ENCODE data around the gene FNDC10. TPM values are rescaled to one million over a fixed set of nuclear protein-coding genes. Genes with fewer than 3 reads are reported as not detected.

FNDC10 gene
- total and polyA plus RNA-seq, 10 donors: 2.2 to 8.8 (median 4.6) TPM

GRCh38 chr1:1551524-1552262 lies 48.2 kb downstream of the FNDC10 start:
- no peak overlapping the region for H3K4me3 ChIP-seq
- H3K4me1 ChIP-seq: peaks cover 0 to 25% (median 3%) of the 10 kb centered on the region in 6 donors
- H3K9me3 ChIP-seq: no peaks in the 10 kb centered on the region
- TF ChIP-seq POLR2AphosphoS5 (IDR thresholded peaks at IDR 0.05) (peak; percentile 22 to 68 (median 44)), POLR2A (IDR thresholded peaks at IDR 0.05) (no peak)
- no peak for DNase-seq
- no peak overlapping the region for H3K27ac ChIP-seq
- H3K36me3 ChIP-seq: peaks cover 0 to 57% (median 0%) of the 10 kb centered on the region in 6 donors
- intact Hi-C loops (cut with DNase I; ENCODE audit: low total_unique reads): no loop called here
- WGBS, 5 donors: 88 to 93% (median 91%) methylated on average over 30 to 33 of the region's 33 CpGs
- H3K27me3 ChIP-seq (replicated peaks in 1 of 7): no peaks in the 10 kb centered on the region

- no peak for DNase-seq
- Histone ChIP-seq H3K4me3 (no peak overlapping the region), H3K27ac (no peak overlapping the region), H3K27me3 (replicated peaks in 1 of 7) (no peaks in the 10 kb centered on the region), H3K4me1 (peaks cover 0 to 26% (median 3%) of the 10 kb centered on the region in 6 donors), H3K9me3 (no peaks in the 10 kb centered on the region), H3K36me3 (peaks cover 0 to 57% (median 0%) of the 10 kb centered on the region in 6 donors)
- 75 to 94% (median 83%) methylated on average over 4 to 15 of the region's 15 CpGs for WGBS, 5 donors
- TF ChIP-seq POLR2AphosphoS5 (IDR thresholded peaks at IDR 0.05): peak; percentile 15 to 61 (median 20)
- no peak for TF ChIP-seq CTCF (IDR thresholded peaks at IDR 0.05 in 8 of 11, conservative IDR thresholded peaks at IDR 0.05 in 3 of 11)
- intact Hi-C loops (cut with DNase I; ENCODE audit: low total_unique reads): no loop called here
These were observed 49.1 kb downstream of the FNDC10 start for GRCh38 chr1:1550591-1551432.

GRCh38 chr1:1550087-1550486 lies 49.8 kb downstream of the FNDC10 start:
- Histone ChIP-seq H3K4me1 (peaks cover 0 to 31% (median 3%) of the 10 kb centered on the region in 6 donors), H3K27ac (no peak overlapping the region), H3K36me3 (peaks cover 0 to 55% (median 0%) of the 10 kb centered on the region in 6 donors), H3K4me3 (no peak overlapping the region), H3K9me3 (no peaks in the 10 kb centered on the region), H3K27me3 (replicated peaks in 1 of 7) (no peaks in the 10 kb centered on the region)
- DNase-seq: no peak
- 86 to 95% (median 90%) methylated on average over 7 of the region's 7 CpGs for WGBS, 5 donors
- intact Hi-C loops (cut with DNase I; ENCODE audit: low total_unique reads): no loop called here
- TF ChIP-seq CTCF (IDR thresholded peaks at IDR 0.05 in 8 of 11, conservative IDR thresholded peaks at IDR 0.05 in 3 of 11) (no peak), POLR2A (IDR thresholded peaks at IDR 0.05) (no peak), POLR2AphosphoS5 (IDR thresholded peaks at IDR 0.05) (no peak)

- Histone ChIP-seq H3K4me3 (no peak overlapping the region), H3K4me1 (peaks cover 0 to 31% (median 0%) of the 10 kb centered on the region in 6 donors), H3K27me3 (replicated peaks in 1 of 7) (no peaks in the 10 kb centered on the region), H3K9me3 (no peaks in the 10 kb centered on the region), H3K36me3 (peaks cover 0 to 56% (median 0%) of the 10 kb centered on the region in 6 donors), H3K27ac (no peak overlapping the region)
- intact Hi-C loops (cut with DNase I; ENCODE audit: low total_unique reads): no loop called here
- 82 to 94% (median 87%) methylated on average over 11 to 14 of the region's 14 CpGs for WGBS, 5 donors
- no peak for DNase-seq
- no peak for TF ChIP-seq POLR2A (IDR thresholded peaks at IDR 0.05)
- no peak for TF ChIP-seq CTCF (IDR thresholded peaks at IDR 0.05 in 8 of 11, conservative IDR thresholded peaks at IDR 0.05 in 3 of 11)
- peak in 2 of 3 donors; percentile 41 to 54 for TF ChIP-seq POLR2AphosphoS5 (IDR thresholded peaks at IDR 0.05)
These were observed 51.3 kb downstream of the FNDC10 start for GRCh38 chr1:1548591-1548990.

Other genes with a start within 250 kb of the FNDC10 start
- 10 to 100 TPM; 25.9 to 71.7 (median 49.3) TPM for gene MXRA8, start 241.6 kb downstream of the FNDC10 start, total RNA-seq
- 10 to 100 TPM; 37.9 to 57.5 (median 44.8) TPM for gene MXRA8, start 241.6 kb downstream of the FNDC10 start, polyA plus RNA-seq
- gene AURKAIP1, start 224.9 kb downstream of the FNDC10 start, total RNA-seq: 10 to 100 TPM; 61.3 to 85.1 (median 71.7) TPM
- 100 to 1,000 TPM; 149 to 174 (median 151) TPM for gene AURKAIP1, start 224.9 kb downstream of the FNDC10 start, polyA plus RNA-seq
- gene CCNL2, start 200.8 kb downstream of the FNDC10 start, total RNA-seq: 100 to 1,000 TPM; 167 to 299 (median 208) TPM
- gene CCNL2, start 200.8 kb downstream of the FNDC10 start, polyA plus RNA-seq: 100 to 1,000 TPM; 111 to 230 (median 199) TPM
- 100 to 1,000 TPM in 3 of 7 donors, 10 to 100 TPM in 4; 67.4 to 144 (median 91.3) TPM for gene MRPL20, start 192.8 kb downstream of the FNDC10 start, total RNA-seq
- 100 to 1,000 TPM; 101 to 168 (median 122) TPM for gene MRPL20, start 192.8 kb downstream of the FNDC10 start, polyA plus RNA-seq
- gene ANKRD65, start 178.9 kb downstream of the FNDC10 start, total RNA-seq: 1 to 10 TPM in 5 of 7 donors, under 1 TPM in 2; 0.43 to 2.7 (median 1.2) TPM
- gene ANKRD65, start 178.9 kb downstream of the FNDC10 start, polyA plus RNA-seq: 1 to 10 TPM; 2.3 to 4.3 (median 3.0) TPM
- 10 to 100 TPM in 6 of 7 donors, 1 to 10 TPM in 1; 3.9 to 18.0 (median 13.1) TPM for gene VWA1, start 164.4 kb downstream of the FNDC10 start, total RNA-seq
- 10 to 100 TPM in 2 of 3 donors, 1 to 10 TPM in 1; 4.1 to 12.7 (median 11.0) TPM for gene VWA1, start 164.4 kb downstream of the FNDC10 start, polyA plus RNA-seq
- 1 to 10 TPM in 2 of 7 donors, under 1 TPM in 3, not detected in 2; 0.25 to 3.9 (median 0.57) TPM for gene ATAD3C, start 150.4 kb downstream of the FNDC10 start, total RNA-seq
- gene ATAD3C, start 150.4 kb downstream of the FNDC10 start, polyA plus RNA-seq: under 1 TPM; 0.55 to 0.85 (median 0.83) TPM
- gene ATAD3B, start 128.4 kb downstream of the FNDC10 start, total RNA-seq: 10 to 100 TPM; 11.5 to 39.8 (median 23.7) TPM
- gene ATAD3B, start 128.4 kb downstream of the FNDC10 start, polyA plus RNA-seq: 10 to 100 TPM; 21.7 to 62.3 (median 45.8) TPM
- gene ATAD3A, start 88.0 kb downstream of the FNDC10 start, total RNA-seq: 10 to 100 TPM; 11.3 to 25.7 (median 17.8) TPM
- 10 to 100 TPM; 13.4 to 29.0 (median 14.3) TPM for gene ATAD3A, start 88.0 kb downstream of the FNDC10 start, polyA plus RNA-seq
- gene TMEM240, start 59.5 kb downstream of the FNDC10 start, total RNA-seq: 1 to 10 TPM in 6 of 7 donors, not detected in 1; 2.3 to 5.3 (median 2.7) TPM
- gene TMEM240, start 59.5 kb downstream of the FNDC10 start, polyA plus RNA-seq: 1 to 10 TPM in 2 of 3 donors, under 1 TPM in 1; 0.39 to 2.2 (median 1.5) TPM
- 100 to 1,000 TPM in 5 of 7 donors, 10 to 100 TPM in 2; 86.7 to 168 (median 111) TPM for gene SSU72, start 25.3 kb downstream of the FNDC10 start, total RNA-seq
- gene SSU72, start 25.3 kb downstream of the FNDC10 start, polyA plus RNA-seq: 100 to 1,000 TPM in 1 of 3 donors, 10 to 100 TPM in 2; 89.2 to 121 (median 90.4) TPM
- gene MIB2, start 15.4 kb upstream of the FNDC10 start, total RNA-seq: 10 to 100 TPM; 46.2 to 76.5 (median 72.0) TPM
- 100 to 1,000 TPM in 1 of 3 donors, 10 to 100 TPM in 2; 49.6 to 165 (median 74.1) TPM for gene MIB2, start 15.4 kb upstream of the FNDC10 start, polyA plus RNA-seq
- gene MMP23B, start 32.0 kb upstream of the FNDC10 start, total RNA-seq: 1 to 10 TPM; 1.4 to 7.3 (median 5.8) TPM
- 1 to 10 TPM; 4.2 to 9.3 (median 6.3) TPM for gene MMP23B, start 32.0 kb upstream of the FNDC10 start, polyA plus RNA-seq
- 10 to 100 TPM; 19.4 to 34.1 (median 27.9) TPM for gene CDK11B, start 58.9 kb upstream of the FNDC10 start, total RNA-seq
- gene CDK11B, start 58.9 kb upstream of the FNDC10 start, polyA plus RNA-seq: 10 to 100 TPM; 20.0 to 38.2 (median 31.2) TPM
- gene SLC35E2B, start 92.7 kb upstream of the FNDC10 start, total RNA-seq: 100 to 1,000 TPM in 1 of 7 donors, 10 to 100 TPM in 6; 48.3 to 105 (median 63.1) TPM
- 10 to 100 TPM; 18.3 to 26.7 (median 21.9) TPM for gene SLC35E2B, start 92.7 kb upstream of the FNDC10 start, polyA plus RNA-seq
- gene CDK11A, start 124.2 kb upstream of the FNDC10 start, total RNA-seq: 100 to 1,000 TPM in 1 of 7 donors, 10 to 100 TPM in 6; 54.2 to 101 (median 77.1) TPM
- 100 to 1,000 TPM in 1 of 3 donors, 10 to 100 TPM in 2; 29.3 to 123 (median 70.1) TPM for gene CDK11A, start 124.2 kb upstream of the FNDC10 start, polyA plus RNA-seq
- 100 to 1,000 TPM; 155 to 271 (median 207) TPM for gene NADK, start 178.3 kb upstream of the FNDC10 start, total RNA-seq
- 100 to 1,000 TPM in 1 of 3 donors, 10 to 100 TPM in 2; 62.6 to 155 (median 83.8) TPM for gene NADK, start 178.3 kb upstream of the FNDC10 start, polyA plus RNA-seq